ENCODE results near the gene SRRM2.
"Not testable (repeated sequence)": the region's sequence is repeated elsewhere in the genome, so short reads cannot be mapped to it uniquely, and the experiment has no call there.

The SRRM2 gene

DNA sequence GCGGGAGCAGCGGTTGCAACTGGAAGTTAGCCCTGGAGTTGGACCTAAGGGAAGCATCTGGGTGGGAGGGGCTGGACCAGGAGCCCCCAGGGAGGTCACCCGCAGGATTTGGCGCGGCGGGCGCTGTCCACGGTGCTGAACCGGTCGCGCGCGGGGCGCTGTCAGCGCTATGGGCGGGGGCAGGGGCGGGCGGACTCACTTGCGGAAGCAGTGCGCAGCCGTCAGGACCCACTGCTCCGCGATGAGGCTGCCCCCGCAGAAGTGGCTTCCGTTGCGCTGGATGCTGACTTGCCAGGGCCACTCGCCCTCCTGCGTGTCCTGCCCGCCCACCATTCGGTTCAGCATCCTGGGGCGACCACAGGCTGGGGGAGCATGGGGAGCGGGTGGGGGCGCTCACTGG lies 36.9 kb upstream of the SRRM2 start:
- peak; percentile 77 to 84 for DNase-seq

- no peak for DNase-seq
Measured at GRCh38 chr16:2715966-2716885, 36.2 kb upstream of the SRRM2 start.

DNA sequence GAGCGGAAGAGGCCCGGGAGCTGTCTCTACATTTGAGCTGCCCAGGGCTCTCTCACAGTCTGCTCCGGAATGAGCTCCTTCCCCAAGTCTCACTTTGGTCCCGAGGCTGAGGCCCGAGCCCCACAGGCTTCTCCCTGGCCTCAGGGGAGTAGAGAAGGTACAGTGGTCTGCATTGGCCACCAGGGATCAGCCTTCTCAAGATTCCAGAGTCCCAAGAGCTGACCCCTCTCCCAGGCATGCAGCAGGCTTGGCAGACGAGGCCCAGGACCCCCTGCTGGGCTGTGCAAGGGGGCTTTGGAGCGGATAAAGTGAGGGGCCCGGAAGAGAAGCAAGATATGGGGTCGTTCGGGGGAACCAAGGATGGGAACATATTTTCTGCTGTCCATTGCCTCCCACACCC lies 35.5 kb upstream of the SRRM2 start:
- no peak for DNase-seq

DNA sequence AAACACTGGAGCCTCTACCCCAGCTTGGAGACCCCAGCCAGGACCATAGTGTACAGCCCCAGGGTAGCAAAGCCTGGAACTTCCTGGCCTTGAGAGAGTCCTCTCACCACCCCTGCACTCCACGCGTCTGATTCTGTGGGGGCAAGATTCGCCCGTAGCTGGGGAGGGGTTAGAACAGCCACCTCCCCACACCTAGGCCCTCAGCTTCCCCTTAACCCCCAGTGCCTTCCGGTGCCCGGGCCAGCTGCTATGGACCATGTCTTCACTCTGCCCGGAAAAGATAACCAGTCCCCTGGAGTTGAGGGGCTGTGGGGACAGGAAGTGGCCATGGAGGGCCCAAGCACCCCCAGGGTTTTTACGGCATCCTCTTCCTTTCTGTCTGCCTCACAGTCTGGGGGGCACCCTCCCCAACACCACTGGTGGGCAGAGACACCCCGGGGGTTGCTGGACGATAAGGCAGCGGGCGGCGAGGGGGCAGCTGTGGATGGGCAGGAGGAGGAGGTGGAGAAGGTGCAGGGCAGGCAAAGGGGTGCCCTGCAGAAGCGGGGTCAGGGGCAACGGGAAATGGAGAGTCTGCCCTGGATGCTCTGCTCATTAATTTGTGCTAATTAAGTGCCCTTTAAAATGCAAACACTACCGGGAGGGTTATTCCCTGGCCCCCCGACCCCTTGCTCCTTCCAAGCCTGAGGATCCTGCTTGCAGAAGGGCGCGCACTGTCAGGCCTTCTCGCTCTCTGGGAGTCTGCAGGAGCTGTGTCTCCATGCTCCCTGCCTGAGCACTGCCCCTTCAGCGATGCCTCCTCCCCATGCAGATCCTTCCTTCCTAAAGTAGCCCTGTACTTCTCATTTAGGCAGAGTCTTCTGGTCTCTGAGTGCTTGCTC lies 34.8 kb upstream of the SRRM2 start:
- no peak for DNase-seq

DNA sequence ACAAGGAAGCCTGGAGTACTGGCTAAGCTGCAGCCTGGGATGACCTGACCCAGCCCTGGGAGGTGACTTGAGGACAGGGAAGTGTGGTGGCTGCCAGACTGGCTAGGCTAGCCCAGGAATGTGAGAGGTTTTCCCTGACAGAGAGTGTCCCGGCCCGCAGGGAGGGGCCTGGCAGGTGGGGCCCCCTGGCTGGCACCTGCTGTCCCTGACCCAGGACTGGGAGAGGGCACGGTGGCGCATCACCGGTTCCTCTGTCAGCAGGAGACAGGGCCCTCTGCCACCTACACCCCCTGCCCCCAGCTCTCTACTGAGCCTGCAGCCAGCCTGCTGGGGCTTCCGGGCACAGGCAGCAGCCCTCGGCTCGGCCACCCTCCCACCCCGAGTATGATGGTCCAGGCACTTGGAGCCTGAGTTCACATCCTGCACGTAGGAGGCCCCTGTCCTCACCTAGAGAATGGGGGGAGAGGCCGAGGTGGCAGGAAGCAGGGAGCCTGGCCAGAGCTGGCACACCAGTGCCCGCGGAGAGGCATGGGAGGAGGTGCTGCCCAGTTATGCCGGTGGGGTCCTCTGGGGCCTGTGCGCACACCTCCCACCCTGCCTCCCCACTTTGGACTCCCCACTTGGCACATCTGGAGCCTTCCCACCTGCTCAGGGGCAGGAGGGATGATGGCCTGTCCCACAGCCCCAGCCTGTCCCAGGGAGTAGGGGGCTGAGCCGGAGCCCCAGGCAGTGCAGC lies 32.9 kb upstream of the SRRM2 start:
- DNase-seq = no peak

- no peak for DNase-seq
Measured at GRCh38 chr16:2720064-2720457, 32.4 kb upstream of the SRRM2 start, which contains the start of gene PRSS27. Gene PRSS27, minus strand, starts transcription at chr16:2720224. Its CDS starts 64 bp downstream, at chr16:2720160.

DNA sequence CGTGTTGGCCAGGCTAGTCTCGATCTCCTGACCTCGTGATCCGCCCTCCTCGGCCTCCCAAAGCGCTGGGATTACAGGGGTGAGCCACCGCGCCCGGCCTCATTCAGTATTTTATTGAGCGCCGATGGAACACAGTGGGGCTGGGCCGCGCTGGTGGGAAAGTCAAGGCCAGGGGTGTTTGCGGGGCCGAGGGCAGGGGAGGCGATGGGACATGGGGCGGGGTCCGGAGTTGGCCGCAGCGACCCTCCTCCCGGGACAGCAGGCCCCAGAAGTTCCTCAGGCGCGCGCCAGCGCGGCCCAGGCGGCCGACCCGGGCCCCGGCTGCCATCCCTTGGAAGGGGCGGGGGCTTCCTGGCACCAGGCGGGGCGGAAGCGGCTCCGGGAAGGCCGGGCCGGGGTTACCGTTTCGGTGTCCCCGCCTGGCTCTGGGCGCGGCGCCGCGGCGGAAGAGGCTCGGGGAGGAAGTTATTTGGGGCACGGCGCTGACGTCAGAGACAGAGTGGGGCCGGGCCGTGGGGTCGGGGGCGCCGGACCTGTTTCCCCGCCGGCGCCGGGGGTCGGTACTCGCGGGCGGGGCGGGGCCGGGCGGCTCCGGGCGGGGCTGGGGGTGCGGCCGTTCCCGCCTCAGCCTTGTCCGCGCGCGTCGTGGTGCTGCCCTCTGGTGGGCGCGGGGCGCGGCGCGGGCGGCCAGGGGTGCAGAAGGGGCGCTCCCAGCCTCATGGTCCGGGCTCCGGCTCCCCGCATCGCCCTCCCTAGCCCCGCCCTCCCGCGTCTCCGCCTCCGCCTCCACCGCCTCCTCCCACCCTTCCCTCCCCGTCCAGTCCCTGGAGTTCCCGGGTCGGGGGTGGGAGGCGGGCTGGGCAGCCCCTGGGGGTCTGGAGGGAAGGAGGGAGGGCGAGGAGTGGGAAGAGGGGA lies 31.5 kb upstream of the SRRM2 start:
- DNase-seq = peak; percentile 79 to 86

GRCh38 chr16:2721634-2722173 lies 30.7 kb upstream of the SRRM2 start:
- DNase-seq = not testable (repeated sequence)

DNA sequence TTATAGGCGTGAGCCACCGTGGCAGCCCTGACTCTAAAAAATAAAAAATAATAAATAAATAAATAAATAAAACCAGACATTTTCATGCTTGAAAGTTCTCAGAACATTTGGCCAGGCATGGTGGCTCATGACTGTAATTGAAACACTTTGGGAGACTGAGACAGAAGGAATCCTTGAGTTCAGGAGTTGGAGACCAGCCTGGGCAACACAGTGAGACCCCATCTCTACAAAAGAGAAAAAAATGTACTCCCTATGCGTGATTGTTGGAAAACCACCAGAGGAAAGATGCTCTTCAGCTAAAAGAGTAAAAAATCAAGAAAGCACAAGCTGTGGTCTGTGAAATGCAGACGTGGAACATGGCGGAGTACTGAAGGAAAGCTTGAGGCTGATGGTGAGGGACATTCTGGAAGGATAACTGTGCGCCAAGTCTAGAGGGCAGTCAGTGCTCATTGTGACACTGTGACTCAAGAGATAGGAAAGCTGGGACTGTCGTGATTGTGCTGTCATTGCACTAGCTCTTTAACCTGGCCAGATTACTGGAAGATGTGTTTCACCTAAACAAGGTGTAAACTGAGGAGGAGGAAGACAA lies 28.3 kb upstream of the SRRM2 start:
- no peak for DNase-seq

GRCh38 chr16:2724816-2725348 lies 27.6 kb upstream of the SRRM2 start:
- no peak for DNase-seq

DNA sequence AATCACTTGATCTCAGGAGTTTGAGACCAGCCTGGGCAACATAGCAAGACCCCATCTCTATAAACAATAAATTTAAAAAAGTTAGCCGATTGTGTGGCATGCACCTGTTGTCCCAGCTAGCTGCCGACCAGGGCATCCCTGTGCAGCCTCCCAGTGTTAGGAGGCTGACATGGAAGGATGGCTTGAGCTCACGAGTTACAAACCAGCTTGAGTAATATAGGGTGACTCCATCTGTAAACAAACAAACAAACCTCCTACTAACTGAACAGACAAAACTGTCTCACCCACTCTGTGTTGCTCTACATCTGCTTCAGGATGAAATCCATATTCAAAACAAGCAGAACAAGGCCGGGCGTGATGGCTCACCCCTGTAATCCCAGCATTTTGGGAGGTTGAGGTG lies 25.5 kb upstream of the SRRM2 start:
- DNase-seq = no peak

GRCh38 chr16:2728034-2728433 lies 24.4 kb upstream of the SRRM2 start:
- no peak for DNase-seq

- no peak for DNase-seq
Measured at GRCh38 chr16:2734844-2735515, 17.5 kb upstream of the SRRM2 start.

- no peak for DNase-seq
Measured at GRCh38 chr16:2736476-2737237, 15.8 kb upstream of the SRRM2 start.

DNA sequence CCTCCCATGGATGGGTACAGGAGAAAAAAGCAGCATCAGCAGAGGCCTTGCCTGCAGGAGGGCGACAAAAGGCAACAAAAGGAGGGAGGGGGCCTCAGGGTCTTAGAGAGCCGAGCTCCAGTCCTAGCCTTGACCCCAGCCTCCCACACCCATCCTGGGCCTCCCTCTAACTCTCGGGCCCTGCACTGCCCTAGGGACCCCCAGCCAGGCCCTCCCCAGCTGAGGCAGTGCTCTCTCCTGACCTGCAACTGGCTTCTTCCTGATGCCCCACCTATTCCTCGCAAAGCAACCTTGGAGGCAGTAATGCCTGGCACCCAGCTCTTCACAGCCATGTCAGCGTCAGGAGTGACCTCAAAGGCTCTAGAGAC lies 15.2 kb upstream of the SRRM2 start:
- no peak for DNase-seq

- DNase-seq = no peak
Measured at GRCh38 chr16:2737895-2738418, 14.5 kb upstream of the SRRM2 start.

DNA sequence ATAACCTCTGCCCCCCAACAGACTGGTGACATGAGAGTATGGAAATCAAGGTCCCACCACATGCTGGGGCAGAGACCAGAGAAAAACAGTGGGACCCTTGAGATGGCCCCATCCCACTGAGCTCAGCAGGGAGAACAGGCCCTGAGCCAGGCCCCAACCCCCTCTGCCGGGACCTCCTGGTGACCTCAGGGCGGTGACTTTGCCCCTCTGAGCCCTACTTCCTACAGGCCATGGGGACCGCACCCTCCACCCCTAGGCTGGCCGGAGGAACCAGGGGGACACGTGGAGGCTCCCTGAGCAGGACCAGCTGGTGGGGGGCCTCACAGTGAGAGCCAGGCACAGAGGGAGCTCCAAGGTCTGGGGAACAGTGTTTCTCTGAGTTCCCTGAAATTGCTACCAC lies 13.8 kb upstream of the SRRM2 start:
- no peak for DNase-seq

DNA sequence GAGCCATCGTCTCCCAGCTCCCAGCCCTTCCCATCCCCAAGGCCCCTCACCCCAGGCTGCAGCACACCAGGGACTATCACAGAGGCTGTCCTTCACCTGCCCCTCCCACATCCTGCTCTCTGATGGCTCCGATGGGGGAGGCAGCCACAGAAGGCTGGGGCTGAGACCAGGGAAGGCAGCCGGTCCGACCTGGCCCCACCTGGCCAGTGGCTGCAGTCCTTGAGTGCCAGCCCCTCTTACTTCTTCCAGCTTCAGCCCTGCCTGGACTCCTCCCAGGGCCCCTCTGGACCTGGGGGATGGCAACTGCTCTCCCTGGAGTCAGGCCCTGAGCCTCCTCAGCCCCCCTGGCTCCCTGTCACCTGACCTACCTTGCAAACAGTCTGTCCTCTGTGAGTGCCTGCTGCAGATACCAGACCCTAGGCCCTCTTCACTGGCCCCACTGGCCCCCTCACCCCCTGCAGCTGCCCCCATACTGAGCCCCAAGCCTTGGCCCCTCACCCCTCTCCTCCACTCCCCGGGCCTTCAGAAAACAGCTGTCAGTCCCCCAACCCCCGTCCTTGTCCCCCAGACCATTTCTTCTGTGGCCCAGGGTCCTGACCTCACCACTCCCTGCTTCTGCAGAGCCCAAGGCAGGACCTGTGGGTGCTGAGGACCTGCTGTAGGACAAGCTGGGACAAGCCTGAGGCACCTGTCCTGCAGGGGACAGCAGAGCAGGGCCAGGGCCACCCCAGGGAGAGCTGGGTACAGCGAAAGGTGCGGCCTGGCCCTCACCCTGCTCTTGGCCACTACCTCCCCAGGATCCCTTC lies 12.6 kb upstream of the SRRM2 start:
- no peak for DNase-seq

Data from activated CD4-positive, alpha-beta T cell treated with anti-CD3 and anti-CD28 coated beads for 4 hours (primary cell).